Ishikawa (cell line): ENCODE results near the gene SNRK.
A peak's percentile ranks its signal among the peaks of the same experiment; 100 is the strongest.

Experiments used
- CEBPB ChIP-seq: IDR thresholded peaks from 2 replicates; pipeline ENCODE4 v1.6.1; 2012
- CREB1 ChIP-seq: IDR thresholded peaks from 2 replicates; pipeline ENCODE4 v1.6.1; 2012; ENCODE audit warnings: low read depth
- EGR1 ChIP-seq: IDR thresholded peaks from 2 replicates; pipeline ENCODE4 v1.6.1; 2012
- EP300 ChIP-seq: IDR thresholded peaks from 2 replicates; pipeline ENCODE4 v1.6.1; 2012; ENCODE audit warnings: borderline replicate concordance
- FOXM1 ChIP-seq: IDR thresholded peaks from 2 replicates; pipeline ENCODE4 v1.6.1; 2012; ENCODE audit warnings: low read depth, borderline replicate concordance
- MAX ChIP-seq: IDR thresholded peaks from 2 replicates; pipeline ENCODE4 v1.6.1; 2012
- NFIC ChIP-seq: IDR thresholded peaks from 2 replicates; pipeline ENCODE4 v1.6.1; 2012
- RAD21 ChIP-seq: IDR thresholded peaks from 2 replicates; pipeline ENCODE4 v1.6.1; 2012; ENCODE audit warnings: low read depth
- REST ChIP-seq: IDR thresholded peaks from 2 replicates; pipeline ENCODE4 v1.6.1; 2012; ENCODE audit warnings: low read depth, mild to moderate bottlenecking
- TAF1 ChIP-seq: IDR thresholded peaks from 2 replicates; pipeline ENCODE4 v1.6.1; 2012; ENCODE audit warnings: low read depth, mild to moderate bottlenecking
- TCF12 ChIP-seq: IDR thresholded peaks from 2 replicates; pipeline ENCODE4 v1.6.1; 2012; ENCODE audit warnings: low read depth
- TEAD4 ChIP-seq: IDR thresholded peaks from 2 replicates; pipeline ENCODE4 v1.6.1; 2012
- USF1 ChIP-seq: IDR thresholded peaks from 2 replicates; pipeline ENCODE4 v1.6.1; 2012
- YY1 ChIP-seq: IDR thresholded peaks from 2 replicates; pipeline ENCODE4 v1.6.1; 2012; ENCODE audit warnings: low read depth
- ZBTB7A ChIP-seq: IDR thresholded peaks from 2 replicates; pipeline ENCODE4 v1.6.1; 2012; ENCODE audit warnings: low read depth

Gene SNRK

GRCh38 chr3:43266451-43266850 is 19.9 kb upstream of the SNRK start:
- TF ChIP-seq YY1 (no peak), NFIC (no peak), USF1 (no peak), CREB1 (no peak), CEBPB (no peak), MAX (no peak), REST (no peak), ZBTB7A (no peak)

- TF ChIP-seq EGR1, result no peak
Observed at GRCh38 chr3:43266995-43267394, 19.3 kb upstream of the SNRK start.

- TF ChIP-seq YY1 (no peak), EP300 (no peak), ZBTB7A (no peak), RAD21 (no peak)
Observed at GRCh38 chr3:43268636-43269035, 17.7 kb upstream of the SNRK start.

GRCh38 chr3:43270078-43270477 is 16.3 kb upstream of the SNRK start:
- TF ChIP-seq EP300 (no peak), CEBPB (0 out of 2 replicates have a peak, but pooled peaks have one; percentile 24)

- no peak for TF ChIP-seq TEAD4
- no peak for TF ChIP-seq MAX
- TF ChIP-seq EP300, result no peak
- no peak for TF ChIP-seq CEBPB
- no peak for TF ChIP-seq CREB1
- no peak for TF ChIP-seq REST
- no peak for TF ChIP-seq USF1
- TF ChIP-seq ZBTB7A, result no peak
- TF ChIP-seq TAF1, result no peak
- TF ChIP-seq YY1, result no peak
- no peak for TF ChIP-seq NFIC
- no peak for TF ChIP-seq TCF12
- TF ChIP-seq RAD21, result no peak
- no peak for TF ChIP-seq FOXM1
- no peak for TF ChIP-seq EGR1
Observed at GRCh38 chr3:43273416-43273815, 12.9 kb upstream of the SNRK start.

GRCh38 chr3:43279082-43279481 is 7.3 kb upstream of the SNRK start:
- TF ChIP-seq CEBPB (no peak), ZBTB7A (no peak), TAF1 (no peak), MAX (no peak), TCF12 (no peak), REST (no peak), YY1 (no peak), FOXM1 (no peak), CREB1 (no peak), TEAD4 (no peak), RAD21 (no peak), USF1 (no peak), EGR1 (no peak), NFIC (no peak), EP300 (no peak)
